Measurements from ENCODE around the gene KPNA2. TPM values are rescaled to one million over a fixed set of nuclear protein-coding genes. Genes with fewer than 3 reads are reported as not detected.
"Not testable (repeated sequence)": the region's sequence is repeated elsewhere in the genome, so short reads cannot be mapped to it uniquely, and the experiment has no call there.

KPNA2 gene
- polyA plus RNA-seq, 3 donors, result 23.2 to 36.1 (median 23.2) TPM

- H3K36me3 Mint-ChIP-seq; DNase-seq; H3K9me3 Mint-ChIP-seq; H3K4me3 Mint-ChIP-seq; H2AFZ ChIP-seq (ENCODE audit: insufficient read depth, low read depth, low read length, poor library complexity, severe bottlenecking); H3K27ac Mint-ChIP-seq; H3K27me3 Mint-ChIP-seq (ENCODE audit: low read depth in 3 of 3); H3K9me3 ChIP-seq (replicated peaks in 1 of 2; ENCODE audit: control insufficient read depth in 1 of 2, insufficient read depth in 1 of 2, low read length in 2 of 2); H4K20me1 ChIP-seq (ENCODE audit: insufficient read depth, low read length); H3K4me3 ChIP-seq (replicated peaks in 1 of 3; ENCODE audit: low read depth in 2 of 3, low read length in 3 of 3); H3K27ac ChIP-seq (ENCODE audit: low read depth in 1 of 2, low read length in 2 of 2); H3K4me2 ChIP-seq (replicated peaks; ENCODE audit: extremely low read depth, low read length, poor library complexity, severe bottlenecking); H3K36me3 ChIP-seq (replicated peaks in 1 of 2; ENCODE audit: control insufficient read depth in 1 of 2, insufficient read depth in 2 of 2, low read length in 2 of 2); H3K79me2 ChIP-seq (ENCODE audit: insufficient read depth, low read length); H3K9ac ChIP-seq (ENCODE audit: insufficient read depth, low read length, poor library complexity, severe bottlenecking); H3K27me3 ChIP-seq (ENCODE audit: control insufficient read depth in 2 of 2, insufficient read depth in 2 of 2, low read length in 2 of 2); H3K4me1 ChIP-seq (ENCODE audit: control insufficient read depth in 1 of 2, insufficient read depth in 2 of 2, low read length in 2 of 2); H3K4me1 Mint-ChIP-seq; intact Hi-C loops (cut with micrococcal nuclease): not testable (repeated sequence)
- whole genome bisulfite sequencing (ENCODE audit: insufficient coverage), result 100% methylated on average over 1 of the region's 3 CpGs
These were observed 33.0 kb downstream of the KPNA2 start for GRCh38 chr17:68068512-68068911.

- H3K4me1 ChIP-seq (ENCODE audit: control insufficient read depth in 1 of 2, insufficient read depth in 2 of 2, low read length in 2 of 2); H4K20me1 ChIP-seq (ENCODE audit: insufficient read depth, low read length); intact Hi-C loops (cut with micrococcal nuclease); H3K4me3 ChIP-seq (replicated peaks in 1 of 3; ENCODE audit: low read depth in 2 of 3, low read length in 3 of 3); H3K9ac ChIP-seq (ENCODE audit: insufficient read depth, low read length, poor library complexity, severe bottlenecking); H3K27me3 ChIP-seq (ENCODE audit: control insufficient read depth in 2 of 2, insufficient read depth in 2 of 2, low read length in 2 of 2); H3K36me3 ChIP-seq (replicated peaks in 1 of 2; ENCODE audit: control insufficient read depth in 1 of 2, insufficient read depth in 2 of 2, low read length in 2 of 2); H3K9me3 ChIP-seq (replicated peaks in 1 of 2; ENCODE audit: control insufficient read depth in 1 of 2, insufficient read depth in 1 of 2, low read length in 2 of 2); H3K4me2 ChIP-seq (replicated peaks; ENCODE audit: extremely low read depth, low read length, poor library complexity, severe bottlenecking); H3K27ac Mint-ChIP-seq; H3K9me3 Mint-ChIP-seq; DNase-seq; H3K27ac ChIP-seq (ENCODE audit: low read depth in 1 of 2, low read length in 2 of 2); H3K4me3 Mint-ChIP-seq; H3K79me2 ChIP-seq (ENCODE audit: insufficient read depth, low read length); H3K27me3 Mint-ChIP-seq (ENCODE audit: low read depth in 3 of 3); H3K4me1 Mint-ChIP-seq; H3K36me3 Mint-ChIP-seq: not testable (repeated sequence)
- peak overlapping the region; percentile 50 for H2AFZ ChIP-seq (ENCODE audit: insufficient read depth, low read depth, low read length, poor library complexity, severe bottlenecking)
- 16% methylated on average over 5 of the region's 15 CpGs for WGBS (ENCODE audit: insufficient coverage)
These were observed 35.3 kb downstream of the KPNA2 start for GRCh38 chr17:68070582-68071444.

GRCh38 chr17:68074279-68074678 is 38.7 kb downstream of the KPNA2 start:
- peaks cover 5% of the 10 kb centered on the region for H3K4me1 Mint-ChIP-seq
- H3K27ac Mint-ChIP-seq, result peak overlapping the region in 1 of 7 donors; percentile 41
- Histone ChIP-seq H3K27me3 (ENCODE audit: control insufficient read depth in 2 of 2, insufficient read depth in 2 of 2, low read length in 2 of 2) (no peaks in the 10 kb centered on the region), H3K4me1 (ENCODE audit: control insufficient read depth in 1 of 2, insufficient read depth in 2 of 2, low read length in 2 of 2) (no peaks in the 10 kb centered on the region), H3K9me3 (replicated peaks in 1 of 2; ENCODE audit: control insufficient read depth in 1 of 2, insufficient read depth in 1 of 2, low read length in 2 of 2) (no peaks in the 10 kb centered on the region), H3K4me3 (replicated peaks in 1 of 3; ENCODE audit: low read depth in 2 of 3, low read length in 3 of 3) (no peak overlapping the region), H3K9ac (ENCODE audit: insufficient read depth, low read length, poor library complexity, severe bottlenecking) (no peak overlapping the region), H2AFZ (ENCODE audit: insufficient read depth, low read depth, low read length, poor library complexity, severe bottlenecking) (no peak overlapping the region), H3K4me2 (replicated peaks; ENCODE audit: extremely low read depth, low read length, poor library complexity, severe bottlenecking) (no peak overlapping the region), H3K27ac (ENCODE audit: low read depth in 1 of 2, low read length in 2 of 2) (no peak overlapping the region), H3K36me3 (replicated peaks in 1 of 2; ENCODE audit: control insufficient read depth in 1 of 2, insufficient read depth in 2 of 2, low read length in 2 of 2) (no peaks in the 10 kb centered on the region), H4K20me1 (ENCODE audit: insufficient read depth, low read length) (no peaks in the 10 kb centered on the region), H3K79me2 (ENCODE audit: insufficient read depth, low read length) (no peaks in the 10 kb centered on the region)
- H3K27me3 Mint-ChIP-seq (ENCODE audit: low read depth in 3 of 3), result no peaks in the 10 kb centered on the region
- no peak for DNase-seq
- H3K36me3 Mint-ChIP-seq, result no peaks in the 10 kb centered on the region
- intact Hi-C loops (cut with micrococcal nuclease), result no loop called here
- H3K9me3 Mint-ChIP-seq, result peaks cover 0 to 6% (median 0%) of the 10 kb centered on the region in 7 donors
- 100% methylated on average over 1 of the region's 4 CpGs for WGBS (ENCODE audit: insufficient coverage)
- TF ChIP-seq CTCF (IDR thresholded peaks at IDR 0.05), result no peak
- H3K4me3 Mint-ChIP-seq, result no peak overlapping the region

GRCh38 chr17:68075953-68076607 is 40.5 kb downstream of the KPNA2 start:
- H3K36me3 ChIP-seq (replicated peaks in 1 of 2; ENCODE audit: control insufficient read depth in 1 of 2, insufficient read depth in 2 of 2, low read length in 2 of 2); H3K27me3 ChIP-seq (ENCODE audit: control insufficient read depth in 2 of 2, insufficient read depth in 2 of 2, low read length in 2 of 2); H3K4me1 ChIP-seq (ENCODE audit: control insufficient read depth in 1 of 2, insufficient read depth in 2 of 2, low read length in 2 of 2); H3K79me2 ChIP-seq (ENCODE audit: insufficient read depth, low read length); H3K27ac ChIP-seq (ENCODE audit: low read depth in 1 of 2, low read length in 2 of 2); intact Hi-C loops (cut with micrococcal nuclease); H3K9me3 Mint-ChIP-seq; H3K4me3 ChIP-seq (replicated peaks in 1 of 3; ENCODE audit: low read depth in 2 of 3, low read length in 3 of 3); H3K4me2 ChIP-seq (replicated peaks; ENCODE audit: extremely low read depth, low read length, poor library complexity, severe bottlenecking); H3K9ac ChIP-seq (ENCODE audit: insufficient read depth, low read length, poor library complexity, severe bottlenecking); H4K20me1 ChIP-seq (ENCODE audit: insufficient read depth, low read length); H3K4me3 Mint-ChIP-seq; H3K27ac Mint-ChIP-seq; H3K9me3 ChIP-seq (replicated peaks in 1 of 2; ENCODE audit: control insufficient read depth in 1 of 2, insufficient read depth in 1 of 2, low read length in 2 of 2); H2AFZ ChIP-seq (ENCODE audit: insufficient read depth, low read depth, low read length, poor library complexity, severe bottlenecking); H3K4me1 Mint-ChIP-seq; H3K27me3 Mint-ChIP-seq (ENCODE audit: low read depth in 3 of 3); DNase-seq; H3K36me3 Mint-ChIP-seq: not testable (repeated sequence)
- WGBS (ENCODE audit: insufficient coverage), result no CpG with 5 or more reads among the region's 1 CpG

All from CD14-positive monocyte (primary cell).